ENCODE data around the gene MYL4.
"Not testable (repeated sequence)": the region's sequence is repeated elsewhere in the genome, so short reads cannot be mapped to it uniquely, and the experiment has no call there.

MYL4 gene

GRCh38 chr17:47193931-47194511, 15.1 kb upstream of the MYL4 start:
- DNase-seq (ENCODE audit: low spot score) = no peak

DNA sequence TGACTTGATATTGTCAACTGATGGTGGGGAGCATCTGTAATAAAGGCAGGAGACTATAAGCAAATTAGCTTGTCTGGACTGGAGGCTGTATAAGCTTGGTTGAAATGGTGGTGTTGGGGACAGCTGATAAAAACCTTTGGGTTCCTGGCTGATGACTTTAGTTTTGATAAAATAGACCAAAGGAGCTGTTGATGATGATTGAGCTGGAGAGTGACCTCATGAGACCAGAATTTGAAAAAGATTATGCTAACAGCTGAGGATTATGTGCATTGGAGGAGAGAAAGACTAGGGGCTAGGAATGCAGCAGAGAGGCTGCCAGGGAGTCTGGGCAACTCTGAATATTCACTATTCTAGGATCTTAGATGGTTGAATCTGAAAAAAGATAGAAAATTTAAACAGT, 11.3 kb upstream of the MYL4 start:
- no peak for DNase-seq (ENCODE audit: low spot score)

GRCh38 chr17:47199627-47200324, 9.4 kb upstream of the MYL4 start:
- DNase-seq (ENCODE audit: low spot score) = no peak

GRCh38 chr17:47200325-47200664, 8.9 kb upstream of the MYL4 start:
- DNase-seq (ENCODE audit: low spot score) = no peak

DNA sequence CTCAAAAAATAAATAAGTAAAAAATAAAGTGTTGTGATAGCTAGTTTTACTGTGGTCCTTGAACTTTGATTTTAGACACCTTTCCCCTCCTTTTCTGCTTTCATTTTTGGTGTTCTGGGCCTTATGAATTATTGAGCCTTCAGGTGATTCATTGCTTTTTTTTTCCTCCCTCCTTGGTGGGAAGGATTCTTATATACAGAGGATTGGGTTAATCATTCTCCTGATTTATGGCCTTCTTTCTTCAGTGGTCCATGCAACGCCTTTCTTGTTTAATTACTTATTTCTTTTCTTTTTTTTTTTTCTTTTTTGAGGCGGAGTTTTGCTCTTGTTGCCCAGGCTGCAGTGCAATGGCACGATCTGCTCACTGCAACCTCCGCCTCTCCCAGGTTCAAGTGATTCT, 8.0 kb upstream of the MYL4 start:
- no peak for DNase-seq (ENCODE audit: low spot score)

GRCh38 chr17:47203984-47204721, 5.0 kb upstream of the MYL4 start:
- DNase-seq (ENCODE audit: low spot score) = peak; percentile 69

GRCh38 chr17:47204722-47205418, 4.3 kb upstream of the MYL4 start:
- DNase-seq (ENCODE audit: low spot score) = peak; percentile 53

DNA sequence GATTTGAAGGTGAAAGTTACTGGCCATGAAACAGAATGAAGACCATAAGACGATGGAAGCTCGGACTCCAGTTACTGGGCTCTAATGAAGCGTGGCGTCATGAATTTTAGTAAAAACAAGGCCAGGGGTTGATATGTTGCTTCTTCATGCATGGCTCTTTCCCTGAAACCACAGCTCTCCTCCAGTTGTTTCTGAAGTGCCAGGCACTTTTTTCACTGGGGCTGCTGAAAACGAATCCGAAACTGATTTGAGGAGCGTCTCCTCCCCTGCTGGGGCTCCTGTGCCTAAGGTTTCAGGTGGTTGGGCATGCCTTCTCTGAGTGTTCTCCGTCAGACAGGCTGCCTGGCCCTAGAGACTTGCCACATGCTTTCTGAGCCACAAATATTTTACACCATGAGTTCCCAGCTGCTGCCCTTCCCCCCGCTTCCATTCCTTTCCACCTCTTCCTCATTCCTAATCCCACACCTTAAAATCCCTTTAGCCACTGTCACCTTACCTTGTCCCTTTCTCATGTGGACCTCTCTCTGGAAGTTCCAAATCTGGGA, 3.7 kb upstream of the MYL4 start:
- DNase-seq (ENCODE audit: low spot score) = peak; percentile 74

DNA sequence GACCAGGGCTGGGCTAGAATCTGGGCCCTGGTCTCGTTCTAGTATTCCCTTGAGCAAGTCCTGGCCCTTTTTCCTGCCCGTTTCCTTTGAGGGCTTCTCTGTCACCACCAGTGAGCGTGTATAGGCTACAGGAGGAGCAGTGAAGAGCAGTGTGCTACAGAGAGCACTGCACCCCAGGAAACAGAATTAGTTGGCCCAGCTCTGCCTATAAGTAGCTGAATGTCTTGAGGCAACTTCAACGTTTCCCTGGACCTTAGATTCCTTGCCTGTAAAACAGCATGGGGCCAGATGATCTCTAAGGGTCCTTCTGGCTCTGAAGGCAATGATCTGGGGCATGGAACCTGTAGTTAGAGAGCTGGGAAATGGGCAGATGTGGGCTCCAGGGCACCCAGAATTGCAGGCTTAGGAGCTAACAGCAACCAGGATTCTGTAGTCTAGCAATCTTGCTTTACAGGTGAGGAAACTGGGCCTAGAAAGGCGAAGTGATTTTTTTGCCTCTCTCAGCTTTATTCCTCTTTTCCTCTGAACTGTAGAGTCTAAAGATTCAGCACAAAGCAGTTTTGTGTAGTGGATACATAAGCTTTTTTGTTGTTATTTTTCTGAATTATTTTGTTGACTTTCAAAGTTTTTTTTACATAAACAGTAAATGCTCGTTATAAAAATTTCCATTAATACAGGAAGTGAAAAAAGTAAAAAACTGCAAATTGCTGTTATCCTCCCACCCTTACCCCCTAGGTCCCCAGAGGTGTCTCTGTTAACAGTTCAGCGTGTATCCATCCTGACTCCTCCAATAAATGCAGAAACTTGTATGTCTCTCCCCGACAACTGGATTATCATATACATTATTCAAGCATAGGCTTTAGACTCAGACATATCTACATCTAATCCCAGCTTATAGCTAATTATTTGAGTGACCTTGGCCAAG, 1.7 kb upstream of the MYL4 start:
- no peak for DNase-seq (ENCODE audit: low spot score)

DNA sequence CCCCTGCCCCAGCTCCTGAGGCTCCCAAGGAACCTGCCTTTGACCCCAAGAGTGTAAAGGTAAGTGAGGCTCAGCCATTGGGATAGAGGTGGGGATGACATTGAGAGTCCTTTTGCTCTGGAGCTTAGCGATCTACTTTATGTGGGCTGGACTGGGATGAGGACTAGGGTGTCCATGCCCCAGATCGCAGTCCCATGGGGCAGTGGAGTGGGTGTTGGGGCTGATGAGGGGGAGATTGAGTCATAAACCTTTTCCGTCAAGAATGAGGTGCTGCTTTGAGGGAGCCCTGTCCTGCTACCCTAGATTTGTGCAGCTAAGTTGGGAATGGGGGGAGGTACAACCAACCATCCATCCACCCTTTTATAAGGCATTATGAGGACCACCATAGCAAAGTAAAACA, 351 bp downstream of the MYL4 start:
- no peak for DNase-seq (ENCODE audit: low spot score)

DNA sequence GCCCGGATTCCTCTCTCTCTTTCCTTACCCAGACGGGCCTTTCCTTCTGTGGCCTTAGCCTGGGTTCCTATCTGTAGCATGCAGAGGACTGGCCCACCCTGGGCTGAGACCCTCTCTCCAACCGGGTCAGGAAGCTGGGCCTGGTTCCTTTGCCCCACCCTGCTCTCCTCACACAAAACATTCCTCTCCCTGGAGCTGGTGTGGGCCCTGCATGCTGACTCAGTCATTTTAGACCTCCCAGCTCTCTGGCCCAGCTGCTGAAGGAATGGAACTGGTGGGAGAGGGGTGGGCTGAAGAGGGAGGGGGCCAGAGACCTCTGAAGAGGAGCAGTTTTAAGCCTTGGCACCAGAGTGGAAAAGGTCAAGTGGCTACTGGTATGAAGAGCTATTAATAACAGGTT, 957 bp downstream of the MYL4 start:
- DNase-seq (ENCODE audit: low spot score) = no peak

DNA sequence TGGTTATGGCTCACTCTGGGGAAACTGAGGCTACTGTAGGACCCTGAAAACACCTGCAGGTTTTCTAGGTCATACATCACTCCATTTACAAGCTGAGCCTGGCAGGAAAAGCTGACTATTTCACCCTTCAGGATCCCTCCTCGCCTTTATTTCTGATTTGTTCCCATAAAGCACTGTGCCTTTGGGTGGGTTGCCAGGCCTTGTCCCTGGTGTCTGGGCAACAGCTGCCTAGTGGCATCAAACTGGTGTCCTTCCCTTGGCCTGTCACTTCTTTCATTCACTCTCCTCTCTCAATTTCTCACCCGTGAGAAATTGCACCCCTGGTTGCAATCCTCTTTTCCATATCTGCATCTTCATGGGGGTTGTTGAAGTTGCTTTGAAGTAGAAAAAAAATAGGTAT, 1.6 kb downstream of the MYL4 start:
- DNase-seq (ENCODE audit: low spot score) = no peak

DNA sequence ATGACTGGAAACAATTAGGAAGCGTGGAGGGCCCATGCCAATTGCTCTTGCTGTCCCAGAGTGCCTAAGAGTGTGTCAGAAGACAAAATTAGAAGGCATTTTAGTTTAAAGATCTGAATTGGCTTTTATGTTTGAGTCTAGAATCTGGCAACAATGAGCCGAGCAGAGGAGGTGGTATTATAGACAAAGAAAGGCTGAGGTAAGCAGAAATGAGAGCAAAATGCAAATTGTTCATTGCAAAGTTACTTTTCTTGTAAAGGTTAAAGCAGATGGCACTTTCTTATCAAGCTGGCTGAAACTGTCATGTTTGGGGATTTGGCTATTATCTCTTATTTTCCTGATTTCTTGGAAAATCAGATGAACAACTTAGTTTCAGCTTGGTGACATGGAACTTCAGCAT, 3.3 kb downstream of the MYL4 start:
- no peak for DNase-seq (ENCODE audit: low spot score)

DNA sequence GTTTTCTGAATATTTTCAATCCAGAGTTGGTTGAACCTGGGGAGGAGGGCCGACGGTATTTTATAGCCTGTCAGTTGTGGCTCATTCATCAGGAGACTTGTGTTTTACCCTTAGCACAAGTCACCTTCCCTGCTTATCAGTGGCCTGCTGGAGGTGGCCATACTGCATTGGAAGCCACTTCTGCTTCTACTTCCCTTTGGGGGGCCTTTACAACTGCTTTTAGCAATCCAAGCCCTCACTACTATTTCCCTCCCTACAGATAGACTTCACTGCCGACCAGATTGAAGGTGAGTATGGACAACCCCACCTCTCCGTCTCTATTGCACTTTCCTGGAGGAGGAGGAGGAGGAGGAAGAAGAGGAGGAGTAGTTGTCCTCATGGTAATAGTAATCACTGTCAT, 4.4 kb downstream of the MYL4 start:
- DNase-seq (ENCODE audit: low spot score) = no peak

GRCh38 chr17:47214931-47215330, 5.8 kb downstream of the MYL4 start:
- DNase-seq (ENCODE audit: low spot score) = no peak

- not testable (repeated sequence) for DNase-seq (ENCODE audit: low spot score)
Measured at GRCh38 chr17:47216821-47217220, 7.7 kb downstream of the MYL4 start.

DNA sequence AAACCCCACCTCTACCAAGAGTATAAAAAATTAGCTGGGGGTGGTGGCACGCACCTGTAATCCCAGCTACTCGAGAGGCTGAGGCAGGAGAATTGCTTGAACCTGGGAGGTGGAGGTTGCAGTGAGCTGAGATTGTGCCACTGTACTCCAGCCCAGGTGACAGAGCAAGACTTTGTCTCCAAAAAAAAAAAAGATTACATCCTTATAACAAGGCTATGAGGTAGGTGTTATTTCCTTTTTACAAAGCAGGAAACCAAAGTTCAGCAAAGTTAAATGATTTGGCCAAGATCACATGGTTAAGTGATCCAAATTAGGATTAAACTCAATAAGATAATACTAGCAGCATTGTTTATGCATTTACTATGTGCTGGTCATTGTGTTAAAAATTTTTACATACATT, 8.1 kb downstream of the MYL4 start:
- DNase-seq (ENCODE audit: low spot score) = peak; percentile 24

DNA sequence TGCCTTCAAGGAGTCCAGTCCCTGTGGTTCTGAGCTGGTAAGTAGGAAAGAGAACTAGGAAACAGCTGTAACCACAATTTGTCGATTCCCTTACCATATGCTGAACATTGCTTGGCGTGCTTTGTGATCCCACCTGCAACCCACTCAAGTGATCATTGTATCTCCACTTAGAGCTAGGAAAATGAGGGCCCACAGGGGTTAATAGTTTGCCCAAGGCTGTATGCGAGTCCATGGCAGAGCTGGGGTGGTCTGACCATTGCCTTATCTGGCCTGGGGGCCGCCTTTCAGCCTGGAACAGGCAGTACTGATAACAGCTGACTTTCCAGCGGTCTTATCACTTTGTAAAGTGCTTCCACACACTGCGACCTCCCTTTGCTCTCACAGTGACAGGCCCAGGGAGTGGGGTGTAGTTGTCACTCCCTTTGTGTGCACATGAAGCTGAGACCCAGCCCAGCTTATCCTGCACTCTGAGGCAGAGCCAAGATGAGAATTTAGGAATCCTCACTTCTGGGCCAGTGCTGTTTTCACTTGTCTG, 9.8 kb downstream of the MYL4 start:
- DNase-seq (ENCODE audit: low spot score) = no peak

GRCh38 chr17:47219621-47220475, 10.7 kb downstream of the MYL4 start:
- DNase-seq (ENCODE audit: low spot score) = no peak

- DNase-seq (ENCODE audit: low spot score) = peak; percentile 39
Measured at GRCh38 chr17:47220531-47220999, 11.4 kb downstream of the MYL4 start.

Data from CD4-positive, alpha-beta T cell treated with Interleukin-15 for 4 hours (primary cell).